Measurements from ENCODE around the gene CDH22.

CDH22 gene

DNA sequence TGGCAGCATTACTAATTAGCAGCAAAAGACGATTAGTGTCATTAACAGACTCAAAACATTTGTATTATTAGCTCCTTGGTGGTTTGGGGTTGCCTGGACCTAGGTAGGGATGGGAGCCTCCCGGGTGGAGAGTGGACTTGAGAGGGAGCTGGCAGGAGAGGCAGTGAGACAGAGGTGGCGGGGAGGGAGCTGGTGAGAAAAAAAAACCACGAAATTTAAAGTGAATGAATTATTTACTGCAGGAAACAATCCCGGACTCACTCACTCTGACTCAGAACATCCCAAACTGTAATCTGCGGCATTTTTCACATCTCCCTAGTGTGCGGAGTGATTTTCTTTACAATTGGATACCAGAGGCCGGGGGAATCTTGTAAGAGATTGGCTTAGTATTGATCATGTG is 14.3 kb upstream of the CDH22 start:
- no peak for DNase-seq

DNA sequence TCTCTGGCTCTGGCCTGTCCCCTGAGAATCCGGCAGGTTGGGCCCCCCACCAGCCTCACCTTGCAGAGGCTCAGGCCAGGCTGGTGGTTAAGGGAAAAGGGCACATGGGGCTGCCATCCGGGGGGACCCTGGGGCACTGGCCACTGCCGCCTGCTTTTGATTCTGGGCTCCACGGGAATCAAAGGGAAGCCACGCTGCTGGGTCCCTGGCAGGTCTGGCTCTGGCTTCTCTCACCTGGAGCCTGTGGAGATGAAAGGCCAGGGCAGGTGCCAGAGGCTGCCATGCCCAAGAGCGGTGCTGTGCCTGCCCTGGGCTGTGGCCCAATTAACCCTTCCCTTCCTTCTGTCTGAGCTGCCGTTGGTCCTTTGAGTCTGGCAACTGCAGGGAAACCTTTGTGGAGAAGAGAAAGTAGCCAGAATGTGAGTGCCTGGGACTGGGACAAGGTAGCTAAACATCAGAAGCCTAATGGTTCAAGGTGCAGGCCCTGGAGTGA is 9.4 kb upstream of the CDH22 start:
- DNase-seq, result no peak

DNA sequence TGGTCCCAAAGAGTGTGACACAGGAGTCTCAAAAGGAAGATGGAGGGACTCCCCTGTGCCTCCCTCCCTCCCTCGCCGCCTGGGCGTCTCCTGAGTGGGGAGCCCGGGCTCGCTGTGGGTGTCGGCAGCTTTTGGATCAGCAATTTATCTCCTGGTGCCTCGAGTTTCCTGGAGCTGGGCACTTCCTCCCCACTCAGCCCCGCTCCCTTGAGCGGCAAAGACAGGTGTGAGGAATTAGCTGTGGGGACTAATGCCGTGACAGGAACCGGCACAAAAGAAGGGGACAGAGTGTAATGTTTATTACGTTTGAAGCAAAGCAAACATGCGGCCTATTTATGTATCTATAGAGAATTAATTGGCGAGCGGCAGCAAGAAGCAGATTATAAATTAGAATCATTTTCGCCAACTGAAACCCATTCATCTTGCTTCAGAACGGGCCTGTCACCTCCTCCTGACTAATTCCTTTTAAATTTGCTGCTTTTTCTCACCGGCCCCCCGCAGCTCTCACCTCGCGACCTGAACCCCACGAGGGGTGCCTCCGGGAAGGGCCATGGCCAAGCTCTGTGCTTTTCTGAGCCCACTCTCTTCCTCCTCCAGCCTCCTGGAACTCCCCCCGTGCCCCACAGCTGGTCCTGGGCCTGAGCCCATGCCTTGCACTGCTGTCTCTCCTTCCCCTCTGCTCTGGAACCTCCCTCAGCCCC is 8.8 kb upstream of the CDH22 start:
- no peak for DNase-seq

DNA sequence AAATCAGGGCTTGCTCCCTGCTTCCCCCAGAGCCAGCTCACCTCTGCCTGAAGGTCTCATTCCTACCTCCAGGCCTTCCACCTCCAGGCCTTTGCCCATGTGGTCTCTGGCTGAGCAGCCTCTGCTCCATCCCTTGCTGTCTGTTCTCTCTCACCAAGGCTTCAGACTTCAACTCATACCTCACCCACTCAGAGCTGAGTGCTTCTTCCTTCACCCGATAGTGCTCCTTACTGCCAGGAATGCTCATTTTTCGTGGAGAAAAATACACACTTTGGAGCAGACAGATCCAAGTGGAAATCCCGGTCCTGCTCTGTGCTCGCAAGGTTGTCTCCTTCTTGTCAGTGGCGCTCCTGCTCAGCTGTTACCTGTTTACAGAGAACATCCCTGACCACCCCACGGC is 7.0 kb upstream of the CDH22 start:
- no peak for DNase-seq

DNA sequence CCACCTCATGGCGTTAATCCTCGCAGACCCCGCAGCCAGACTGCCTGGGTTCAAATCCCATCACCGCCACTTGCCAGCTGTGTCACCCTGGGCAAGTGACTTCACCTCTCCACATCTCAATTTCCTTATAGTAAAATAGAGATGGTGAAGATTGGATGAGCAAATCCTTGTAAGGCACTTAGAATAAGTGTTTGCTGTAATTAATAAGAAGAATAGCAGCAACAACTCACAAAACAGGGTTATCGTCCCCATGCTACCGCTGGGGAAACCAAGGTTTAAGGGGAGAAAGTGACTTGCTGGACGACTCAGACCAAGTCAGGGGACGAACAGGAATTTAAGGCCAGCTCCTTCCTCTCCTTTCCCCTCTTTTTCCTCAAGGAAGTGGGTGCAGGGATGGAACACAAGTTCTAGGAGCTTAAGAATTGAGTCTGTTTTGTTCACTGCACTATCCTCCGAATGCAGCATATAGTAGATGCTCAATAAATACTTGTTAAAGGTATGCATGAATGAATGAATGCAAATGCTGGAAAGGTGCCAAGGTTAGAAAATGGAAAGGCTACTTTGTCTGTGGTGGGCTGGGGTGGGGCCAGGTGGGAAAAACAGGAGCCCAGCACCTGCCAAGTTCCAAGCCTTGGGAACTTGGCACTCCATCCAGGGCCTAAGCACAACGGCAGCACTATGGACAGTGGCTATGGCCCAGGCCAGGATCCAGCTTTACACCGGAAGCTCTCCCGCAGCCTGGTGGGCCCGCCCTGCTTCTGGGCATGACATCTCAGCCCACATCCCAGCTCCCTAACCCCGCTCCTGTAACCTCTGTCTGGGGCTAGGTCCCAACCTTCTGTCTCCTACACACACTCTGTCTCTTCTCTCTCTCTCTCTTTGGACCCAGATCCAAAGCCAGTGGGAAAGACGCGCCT is 4.9 kb upstream of the CDH22 start:
- no peak for DNase-seq

DNA sequence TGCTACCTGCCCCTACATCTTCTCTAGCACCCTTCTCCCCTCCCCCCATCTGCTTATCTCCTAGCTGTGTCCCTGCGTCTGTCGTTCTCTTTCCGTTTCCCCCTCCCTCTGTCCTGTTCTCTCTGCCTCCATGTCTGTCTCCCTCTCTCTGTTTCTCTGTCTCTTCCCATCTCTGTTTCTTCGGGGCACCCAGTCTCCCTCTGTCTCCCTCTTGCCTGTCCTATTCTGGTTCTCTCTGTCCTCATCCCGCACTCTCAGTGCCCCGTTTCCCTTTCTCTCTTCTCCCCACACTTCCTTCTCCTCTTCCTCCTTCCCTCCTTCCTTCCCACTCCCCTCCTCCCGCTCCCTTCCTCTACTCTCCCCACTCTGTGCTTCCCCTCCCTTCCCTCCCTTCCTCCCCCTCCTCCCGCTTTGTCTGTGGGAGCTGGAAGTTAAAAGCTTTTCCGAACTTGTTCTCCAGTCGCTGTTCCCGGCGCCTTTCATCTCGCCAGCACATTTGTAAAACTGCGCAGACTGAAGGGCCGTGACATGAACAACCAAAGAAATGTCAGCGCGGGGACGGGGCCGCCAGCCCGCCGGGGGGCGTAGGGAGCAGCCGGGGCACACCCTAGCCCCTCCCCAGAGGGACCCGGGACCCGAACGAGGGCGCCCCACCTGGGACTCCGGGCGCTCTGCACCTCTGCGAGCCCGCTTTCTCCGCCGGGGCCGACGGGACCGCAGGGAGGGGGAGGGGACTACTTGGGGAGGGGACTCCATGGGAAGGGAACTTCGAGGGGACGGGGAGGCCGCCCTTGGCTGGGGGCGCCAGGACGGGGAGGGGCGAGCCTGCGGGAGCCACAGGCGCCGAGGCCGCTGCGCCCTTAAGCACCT is 4.0 kb upstream of the CDH22 start:
- no peak for DNase-seq

DNA sequence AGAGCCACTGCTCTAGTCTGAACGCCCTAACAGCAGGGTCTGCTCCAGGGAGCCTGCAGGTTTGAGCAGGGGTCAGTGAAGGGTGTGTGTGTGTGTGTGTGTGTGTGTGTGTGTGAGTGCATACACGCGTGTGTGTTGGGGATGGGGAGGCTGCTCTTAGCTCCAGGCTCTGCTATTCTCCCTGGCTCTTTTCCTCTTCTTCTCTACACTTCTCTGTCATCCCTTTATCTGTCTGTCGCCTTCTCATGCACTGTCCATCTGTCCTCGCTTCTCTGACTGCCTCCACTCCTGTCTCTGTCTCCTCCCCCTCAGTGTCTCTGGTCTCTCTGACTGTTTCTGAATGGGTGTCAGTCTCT is 3.4 kb upstream of the CDH22 start:
- DNase-seq, result no peak

DNA sequence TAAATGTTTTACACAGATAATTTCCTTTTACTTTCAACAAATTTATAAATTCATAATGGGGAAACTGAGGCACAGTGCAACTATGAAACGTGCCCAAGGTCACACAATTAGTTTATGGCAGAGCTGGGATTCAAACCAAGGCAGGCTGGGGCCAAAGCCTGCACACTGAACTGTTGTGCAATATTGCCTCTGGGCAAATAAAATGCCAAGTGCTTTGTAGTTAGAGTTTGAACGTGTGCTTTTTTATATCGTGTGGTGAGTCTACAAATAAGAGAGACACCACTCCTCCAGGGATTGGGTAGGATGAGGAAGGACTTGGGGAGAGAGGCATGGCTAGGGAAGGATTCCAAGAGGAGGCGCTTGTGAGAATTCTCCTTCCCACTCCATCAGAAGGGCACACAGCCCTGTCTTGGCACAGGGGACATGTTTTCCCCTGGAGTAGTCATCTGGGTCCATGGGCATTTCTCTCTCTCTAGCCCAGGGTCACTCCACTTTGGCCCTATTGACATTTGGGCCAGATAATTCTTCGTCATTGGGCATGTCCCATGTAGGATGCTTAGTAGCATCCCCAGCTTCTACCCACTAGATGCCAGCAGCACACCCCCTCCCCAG is 2.8 kb upstream of the CDH22 start:
- DNase-seq, result no peak

DNA sequence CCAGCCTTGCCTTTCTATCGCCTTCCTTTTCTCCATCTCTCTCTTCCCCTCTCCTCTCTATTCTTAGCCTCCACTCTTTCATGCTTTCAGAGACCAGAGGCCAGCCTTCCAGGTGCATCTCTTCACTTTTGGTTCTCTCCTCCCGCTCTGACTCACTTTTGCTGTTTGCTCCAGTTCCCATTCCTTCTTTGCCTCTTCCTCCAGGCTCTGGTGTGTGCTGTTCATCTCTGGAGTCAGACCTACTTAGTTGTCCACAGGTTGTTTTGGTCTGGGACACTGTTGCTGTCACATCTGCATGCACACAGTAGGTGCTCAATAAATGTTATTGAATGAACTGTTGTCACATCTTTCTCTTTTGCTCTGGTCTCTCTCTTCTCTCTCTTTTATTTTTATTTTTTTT is 1.6 kb upstream of the CDH22 start:
- DNase-seq, result no peak

DNA sequence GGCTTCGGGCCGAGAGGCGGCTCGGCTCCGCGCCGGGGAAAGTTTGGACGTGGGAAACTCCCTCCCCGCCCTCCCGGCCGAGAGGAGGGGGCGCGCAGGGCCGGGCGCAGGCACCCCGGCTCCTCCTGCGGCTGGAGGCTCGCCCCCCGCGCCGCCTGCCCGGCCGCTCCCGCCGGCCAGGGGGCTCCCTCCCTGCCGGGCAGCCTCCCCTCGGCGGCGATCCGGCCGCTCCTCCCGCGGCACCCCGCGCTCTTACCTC is 370 bp downstream of the CDH22 start:
- no peak for DNase-seq

DNA sequence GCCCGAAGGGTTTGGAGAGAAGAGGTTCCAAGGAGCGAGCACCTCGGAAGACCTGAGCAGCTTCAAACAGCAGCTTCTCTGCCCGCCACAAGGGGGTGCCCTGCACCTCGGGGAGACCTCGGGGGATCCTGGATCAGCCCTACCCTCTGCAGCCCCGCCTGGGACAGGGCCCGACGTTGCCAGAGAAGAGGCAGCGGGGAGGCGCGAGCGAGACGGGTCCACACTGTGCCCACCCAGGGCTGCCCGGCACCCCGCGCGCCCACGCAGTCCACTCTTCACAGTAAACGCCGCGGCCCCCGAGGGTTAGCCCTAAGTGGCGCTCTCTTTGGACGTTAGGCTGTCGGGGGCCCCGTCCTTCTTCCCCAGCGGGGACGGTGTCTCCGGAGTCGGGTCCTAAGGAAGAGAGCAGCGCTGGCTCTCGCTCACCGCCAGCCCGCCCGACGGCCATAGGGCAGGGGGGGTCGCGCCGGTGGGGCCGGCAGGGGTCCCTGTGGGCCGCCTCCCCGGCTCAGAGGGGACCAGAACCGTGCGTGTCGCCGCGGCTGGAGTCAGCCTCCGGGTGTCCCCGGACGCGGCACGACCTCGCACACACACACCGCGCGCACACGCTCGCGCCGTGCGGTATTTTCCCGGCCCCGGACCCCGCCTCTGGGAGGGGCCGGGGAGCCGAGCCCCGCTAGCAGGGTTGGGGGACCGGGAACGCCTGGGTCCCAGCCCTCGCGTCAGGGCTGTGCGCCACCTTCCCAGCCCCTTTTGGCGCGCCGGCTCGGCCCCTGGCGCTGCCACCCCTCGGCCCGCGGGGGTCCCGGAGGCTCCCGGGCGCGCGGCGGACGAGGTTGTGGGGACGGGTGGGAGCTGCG is 929 bp downstream of the CDH22 start:
- no peak for DNase-seq

DNA sequence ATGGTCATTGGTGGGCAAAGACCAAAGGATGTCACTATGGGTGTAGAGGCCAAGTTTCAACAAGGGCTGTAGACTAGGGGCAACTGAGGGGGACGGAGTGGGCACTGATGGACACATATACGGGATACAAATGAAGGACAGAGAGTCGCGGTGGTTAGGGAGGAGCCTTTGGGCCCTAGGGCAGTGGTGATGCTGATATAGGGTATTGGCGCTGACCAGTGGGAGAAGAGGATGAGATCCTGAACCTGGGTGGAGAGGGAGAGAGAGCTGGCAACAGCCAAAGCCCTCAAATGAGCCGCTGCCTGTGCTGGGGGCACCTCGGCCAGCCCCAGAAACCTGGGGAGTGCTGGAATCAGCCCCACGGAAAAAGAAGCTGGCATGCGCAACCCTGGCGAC is 1.6 kb downstream of the CDH22 start:
- DNase-seq, result no peak

DNA sequence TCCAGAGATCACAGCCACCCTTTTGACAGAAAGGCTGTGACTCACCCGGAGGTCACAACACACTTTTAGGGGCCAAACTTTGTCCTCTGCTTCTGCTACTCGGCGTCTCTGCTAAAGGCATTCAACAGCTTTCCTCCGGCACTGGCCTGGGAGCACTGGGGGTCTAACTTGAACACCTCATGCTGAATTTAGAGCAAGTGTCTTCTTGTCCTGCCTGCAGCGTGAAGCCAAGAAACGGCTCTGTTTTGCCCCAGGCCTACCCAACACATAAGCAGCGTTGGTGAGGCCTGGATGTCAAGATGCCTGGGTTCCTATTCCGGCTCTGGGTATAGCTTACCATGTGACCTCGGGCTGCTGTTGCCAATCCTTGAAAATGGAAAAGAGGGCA is 2.3 kb downstream of the CDH22 start:
- DNase-seq, result no peak

DNA sequence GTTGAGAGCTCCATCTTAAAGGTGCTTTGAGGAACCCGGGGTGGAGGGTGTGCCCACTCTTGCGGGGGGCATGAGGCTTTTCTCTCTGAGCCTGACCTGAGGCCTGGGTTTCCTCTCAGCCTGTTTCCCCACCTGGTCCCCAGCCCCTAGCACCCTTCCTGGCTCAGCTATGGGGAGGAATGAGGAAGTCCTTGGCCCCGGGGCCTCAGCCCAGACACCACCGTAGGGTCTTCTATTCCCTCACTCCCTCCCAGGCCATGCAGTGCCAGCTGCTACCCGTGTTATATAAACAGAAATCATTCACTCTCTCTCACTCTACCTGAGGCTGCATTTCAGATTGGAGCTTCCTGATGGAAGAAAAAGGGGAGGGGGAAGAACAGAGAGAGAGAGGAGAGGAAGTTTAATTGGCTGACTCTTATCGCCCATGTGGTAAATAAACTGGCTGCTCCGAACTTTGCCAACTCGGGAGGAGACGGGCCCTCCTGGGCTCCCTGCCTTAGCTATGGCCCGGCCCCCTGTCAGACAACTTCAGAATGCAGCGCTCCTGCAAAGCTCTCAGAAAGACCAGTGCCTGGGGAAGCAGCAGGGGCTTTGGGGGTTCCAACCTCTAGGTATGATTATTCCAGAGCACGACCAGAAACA is 2.8 kb downstream of the CDH22 start:
- no peak for DNase-seq

DNA sequence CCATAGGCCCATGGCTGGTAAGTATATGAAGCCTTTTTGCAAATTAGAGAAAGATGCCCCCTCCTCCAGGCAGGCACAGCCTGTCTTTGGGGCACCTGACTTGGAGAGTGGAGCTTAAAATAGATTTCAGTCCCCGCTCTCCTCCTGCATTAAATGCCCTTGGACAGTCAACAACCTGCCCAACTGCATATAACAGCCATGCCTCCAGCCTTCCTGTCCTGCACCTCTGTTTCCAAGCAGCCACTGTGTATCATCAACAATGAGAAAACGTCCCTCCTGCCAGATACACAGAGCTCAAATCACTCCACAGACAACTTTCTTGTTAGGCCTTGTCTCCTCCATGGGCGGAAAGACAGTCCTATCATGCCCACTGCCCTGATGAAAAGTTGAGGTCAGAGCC is 3.4 kb downstream of the CDH22 start:
- no peak for DNase-seq

DNA sequence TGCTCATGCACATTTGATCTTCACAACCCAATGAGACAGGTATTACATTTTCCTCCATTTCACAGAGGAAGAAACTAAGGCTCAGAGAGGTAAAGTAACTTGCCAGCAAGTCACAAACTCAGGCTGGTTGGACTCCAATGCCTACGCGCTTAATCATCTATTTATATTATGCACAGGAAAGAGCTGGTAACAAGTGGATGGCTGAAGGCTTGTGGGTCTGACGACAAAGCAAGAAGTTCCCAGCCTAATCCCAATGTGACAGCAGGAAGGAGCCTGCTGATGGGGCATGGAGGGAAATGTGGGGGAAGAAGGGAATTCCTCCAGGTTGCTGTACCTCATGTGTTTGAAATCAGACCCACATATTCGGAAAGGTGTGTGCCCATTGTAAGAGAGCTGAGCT is 3.9 kb downstream of the CDH22 start:
- DNase-seq, result no peak

DNA sequence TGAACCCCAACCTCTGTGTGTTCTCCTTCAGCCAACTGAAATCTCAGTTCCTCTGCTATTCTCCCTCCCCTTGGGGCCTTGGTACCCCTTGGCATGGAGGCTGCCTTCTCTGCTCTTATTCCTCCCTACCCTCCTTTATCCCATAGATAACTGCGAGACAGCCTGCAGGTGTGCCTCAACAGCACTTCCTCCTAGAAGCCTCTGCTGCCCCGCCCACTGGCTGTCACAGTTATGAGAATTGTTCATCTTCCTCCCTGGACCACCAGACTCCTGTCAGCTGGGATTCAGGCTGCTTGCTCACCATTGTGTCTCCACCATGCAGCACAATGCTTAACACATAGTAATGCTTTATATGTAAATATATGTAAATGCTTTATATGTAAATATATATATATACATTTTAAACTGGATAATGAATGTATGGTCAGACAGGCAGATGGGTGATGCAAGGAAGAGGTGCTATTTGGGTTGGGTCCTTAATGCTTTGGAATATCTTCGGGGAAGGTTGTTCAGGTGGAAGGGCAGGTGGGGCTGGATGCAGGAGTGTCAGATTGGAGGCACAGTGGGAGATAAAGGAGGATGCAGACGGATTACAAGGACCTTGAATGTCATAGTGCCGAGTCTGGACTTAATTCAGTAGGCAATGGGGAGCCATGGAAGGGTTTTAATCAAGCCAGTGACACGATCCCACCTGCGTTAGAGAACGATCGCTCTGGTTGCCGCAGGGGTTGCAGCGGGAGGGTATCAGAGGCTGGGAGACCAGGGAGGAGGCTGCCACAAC is 4.9 kb downstream of the CDH22 start:
- no peak for DNase-seq

DNA sequence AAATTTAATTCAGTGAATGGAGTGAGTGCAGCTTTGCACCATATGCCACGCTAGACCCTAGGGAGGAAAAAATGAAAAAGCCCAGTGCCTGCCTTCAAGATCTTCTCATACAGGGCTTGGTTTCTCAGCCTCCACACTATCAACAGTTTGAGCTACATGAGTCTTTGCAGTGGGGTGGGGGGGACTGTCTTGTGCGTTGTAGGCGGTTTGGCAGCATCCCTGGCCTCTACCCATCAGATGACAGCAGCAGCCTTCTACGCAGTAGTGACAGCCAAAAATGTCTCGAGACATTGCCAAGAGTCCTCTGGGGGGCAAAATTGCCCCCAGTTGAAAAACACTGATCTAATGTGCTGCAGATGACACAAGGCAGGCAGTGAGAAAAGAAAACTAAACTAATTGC is 6.2 kb downstream of the CDH22 start:
- no peak for DNase-seq

DNA sequence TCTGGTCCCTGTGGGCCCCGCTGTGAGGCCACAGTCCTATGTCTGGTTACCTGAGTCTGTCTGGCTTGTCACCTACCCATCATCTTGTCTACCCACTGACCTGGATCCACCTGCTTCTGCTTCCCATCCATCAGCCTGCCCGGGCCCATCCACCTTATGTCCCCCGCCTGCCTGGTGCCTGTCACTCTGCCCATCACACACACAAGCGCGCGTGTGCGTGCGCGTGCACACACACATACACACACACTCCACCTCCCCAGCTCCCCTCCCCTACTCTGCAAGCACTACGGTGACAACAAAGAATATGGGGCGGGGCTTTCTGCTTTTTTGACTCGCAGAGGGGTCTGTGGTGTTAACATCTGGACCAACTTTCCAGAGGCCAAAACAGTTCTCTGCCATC is 8.0 kb downstream of the CDH22 start:
- no peak for DNase-seq

DNA sequence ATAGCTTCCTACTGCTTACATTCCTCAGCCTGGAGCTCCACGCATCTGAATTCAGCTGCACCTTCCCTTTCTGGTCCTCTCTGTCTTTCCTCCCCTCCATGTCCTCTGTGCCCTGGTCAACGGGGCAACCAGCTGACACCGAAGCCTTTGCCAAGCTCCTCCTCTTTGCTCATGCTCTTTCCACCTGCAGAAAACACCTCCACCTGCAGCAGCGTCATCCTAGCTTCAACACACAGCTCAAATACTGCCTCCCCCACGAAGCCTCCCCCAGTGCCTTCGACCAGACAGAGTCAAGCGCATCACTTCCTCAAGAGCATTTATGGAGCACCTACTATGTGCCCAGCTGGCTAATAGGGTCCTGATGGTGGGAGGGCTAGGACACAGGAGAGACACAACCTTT is 9.2 kb downstream of the CDH22 start:
- no peak for DNase-seq

DNA sequence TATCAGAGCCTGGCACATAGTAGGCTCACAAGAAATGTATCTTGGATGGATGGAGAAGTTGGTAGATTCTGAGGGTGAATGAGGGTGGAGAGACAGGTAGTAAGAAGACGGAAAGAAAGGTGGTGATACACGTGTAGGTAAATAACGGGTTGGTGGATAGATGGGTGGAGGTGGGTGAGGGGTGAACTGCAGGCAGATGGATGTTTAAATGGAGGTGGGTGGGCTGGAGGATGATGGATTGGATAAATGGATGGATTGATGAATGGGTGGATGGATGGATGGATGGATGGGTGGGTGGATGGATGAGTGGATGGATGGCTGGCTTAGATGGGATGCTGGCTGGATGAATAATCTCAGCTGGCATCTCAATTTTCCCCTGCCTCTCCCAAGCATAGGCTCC is 9.9 kb downstream of the CDH22 start:
- no peak for DNase-seq
